Stomach (tissue), 9 donors: ENCODE results near the gene FAP. TPM values are rescaled to one million over a fixed set of nuclear protein-coding genes. Genes with fewer than 3 reads are reported as not detected.

Experiments
- DNase-seq, 2 donors: peaks; one replicate each; pipeline versions ENCODE4 v3.0.0 to v3.0.0-alpha.2; 2013 to 2019
- H3K27ac ChIP-seq, 5 donors: fragments of 200-600 bp in 4 of 5; sonication (generic) in 4 of 5; one replicate each; pipeline ENCODE4 v1.5.1; 2013 to 2019; ENCODE audit warnings: mild to moderate bottlenecking in 1 of 5, moderate library complexity in 1 of 5
- H3K27me3 ChIP-seq, 3 donors: fragments of 200-600 bp; sonication (generic); one replicate each; pipeline ENCODE4 v1.5.1; 2017 to 2019; ENCODE audit warnings: mixed run types in 1 of 3
- H3K36me3 ChIP-seq, 4 donors: fragments of 200-600 bp; sonication (generic); 1 replicate in 3 of 4; 2 replicates in 1 of 4; pipeline ENCODE4 v1.5.1; 2016 to 2019
- H3K4me1 ChIP-seq, 4 donors: fragments of 200-600 bp; sonication (generic); one replicate each; pipeline ENCODE4 v1.5.1; 2016 to 2019
- H3K4me3 ChIP-seq, 4 donors: fragments of 200-600 bp; sonication (generic) in 3 of 4; one replicate each; pipeline ENCODE4 v1.5.1; 2016 to 2019; ENCODE audit warnings: mild to moderate bottlenecking in 1 of 4
- H3K9me3 ChIP-seq, 4 donors: fragments of 200-600 bp; sonication (generic); one replicate each; pipeline ENCODE4 v1.5.1; 2016 to 2019
- CTCF ChIP-seq, 7 experiments: fragments of 450-650 bp in 4 of 7; fragments of 200-600 bp in 3 of 7; sonication (generic) in 3 of 7; IDR thresholded peaks; one replicate each; pipeline ENCODE4 v1.5.1; 2016 to 2019; ENCODE audit warnings: antibody characterized with exemption in 7 of 7, control low read depth in 2 of 7, mild to moderate bottlenecking in 1 of 7
- EP300 ChIP-seq: sonication (generic); formaldehyde crosslinking; IDR thresholded peaks from one replicate; pipeline ENCODE4 v1.6.1; 2017; ENCODE audit warnings: antibody characterized with exemption
- POLR2A ChIP-seq, 4 donors: fragments of 450-650 bp; IDR thresholded peaks; one replicate each; pipeline ENCODE4 v1.6.1; 2016; ENCODE audit warnings: antibody characterized with exemption in 4 of 4, control low read depth in 2 of 4, mild to moderate bottlenecking in 1 of 4, moderate library complexity in 1 of 4
- POLR2AphosphoS5 ChIP-seq, 3 donors: sonication (generic); formaldehyde crosslinking; IDR thresholded peaks; one replicate each; pipeline ENCODE4 v1.6.1; 2016; ENCODE audit warnings: antibody characterized with exemption in 3 of 3
- WGBS, 5 donors: extraction: QIAGEN DNeasy Blood & Tissue Kit in 3 of 5; methylation state at CpG; one replicate each; pipeline versions ENCODE4 v1.1.5 to v1.1.7; 2013 to 2018; 5-methylcytosine and 5-hydroxymethylcytosine counted together
- intact Hi-C: fragments of 100-400 bp; cut with DNase I; formaldehyde crosslinking; loops from one replicate; pipeline ENCODE4 v1.15.1; 2023; ENCODE audit warnings: low total_unique reads
- polyA plus RNA-seq, 3 donors: library from polyadenylated mRNA; stranded (reverse); fragments of 200-250 nt; gene quantifications; one replicate each; pipeline ENCODE4 v1.2.3, GENCODE V29; 2013
- total RNA-seq, 5 donors: library from RNA; depleted of rRNA; stranded (reverse); fragments of >200 nt; gene quantifications; one replicate each; pipeline versions ENCODE4 v1.1.0 to v1.2.3, GENCODE V29; 2014 to 2016
- donor health status: healthy with polysubstance abuse.
- donor health status: Bipolar disorder and iron deficiency.
- donor health status: healthy.

The FAP gene
- total and polyA plus RNA-seq, 8 donors: 0.87 to 15.1 (median 3.8) TPM; not detected in 2

DNA sequence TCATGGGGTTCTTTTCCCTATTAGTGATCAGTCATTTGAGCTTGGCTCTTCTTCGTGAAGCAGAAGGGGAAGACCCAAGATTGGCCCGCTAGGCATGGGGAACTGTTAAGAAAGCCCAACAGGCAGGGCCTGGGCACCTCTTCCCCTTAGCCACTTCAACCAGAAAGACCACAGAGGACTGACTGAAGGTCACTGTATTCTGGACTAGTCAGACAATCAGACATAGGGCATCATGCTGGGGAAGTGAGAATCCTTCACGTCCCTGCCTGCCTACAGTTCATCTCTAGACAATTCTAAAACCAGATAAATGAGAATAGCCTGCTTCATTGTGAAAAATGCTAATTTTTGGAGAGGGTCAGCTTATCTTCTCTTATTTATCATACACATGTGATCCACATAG lies 28.1 kb downstream of the FAP start:
- intact Hi-C loops: no loop called here
- Histone ChIP-seq H3K27ac (no peak overlapping the region), H3K27me3 (no peaks in the 10 kb centered on the region), H3K9me3 (no peaks in the 10 kb centered on the region), H3K4me1 (no peaks in the 10 kb centered on the region), H3K4me3 (no peak overlapping the region), H3K36me3 (no peaks in the 10 kb centered on the region)
- WGBS, 5 donors: 80 to 94% (median 87%) methylated on average over 3 of the region's 3 CpGs
- TF ChIP-seq EP300 (no peak), POLR2AphosphoS5 (IDR thresholded peaks at IDR 0.05) (no peak), POLR2A (IDR thresholded peaks at IDR 0.05) (no peak), CTCF (IDR thresholded peaks at IDR 0.05) (no peak)
- no peak for DNase-seq

GRCh38 chr2:162212366-162212765 lies 30.9 kb downstream of the FAP start:
- TF ChIP-seq POLR2A (IDR thresholded peaks at IDR 0.05) (no peak), EP300 (no peak), POLR2AphosphoS5 (IDR thresholded peaks at IDR 0.05) (no peak), CTCF (IDR thresholded peaks at IDR 0.05) (no peak)
- Histone ChIP-seq H3K4me1 (no peaks in the 10 kb centered on the region), H3K36me3 (no peaks in the 10 kb centered on the region), H3K27me3 (no peaks in the 10 kb centered on the region), H3K4me3 (no peak overlapping the region), H3K9me3 (no peaks in the 10 kb centered on the region), H3K27ac (no peak overlapping the region)
- intact Hi-C loops: no loop called here
- 62 to 73% (median 72%) methylated on average over 2 of the region's 2 CpGs for WGBS, 5 donors
- no peak for DNase-seq

DNA sequence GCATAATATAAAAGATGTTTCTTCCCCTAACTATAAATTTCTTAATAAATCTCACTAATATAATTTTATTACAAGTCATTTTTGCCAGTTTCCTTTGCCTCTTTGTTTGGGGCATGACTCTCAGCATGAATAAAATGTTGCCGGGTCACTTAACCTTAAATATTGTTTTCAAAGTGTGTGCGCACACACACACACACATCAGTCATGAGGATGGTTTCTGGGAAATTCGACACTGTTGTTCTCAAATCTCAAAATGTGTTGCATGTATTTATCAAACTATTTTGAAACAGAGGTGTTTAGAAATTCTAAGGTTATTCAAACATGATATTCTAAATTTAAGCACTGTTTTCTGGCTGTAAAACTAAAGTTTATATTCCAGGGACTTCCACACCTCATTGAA lies 31.5 kb downstream of the FAP start:
- TF ChIP-seq EP300: no peak
- no peak for TF ChIP-seq POLR2A (IDR thresholded peaks at IDR 0.05)
- no peak for TF ChIP-seq CTCF (IDR thresholded peaks at IDR 0.05)
- no peak for TF ChIP-seq POLR2AphosphoS5 (IDR thresholded peaks at IDR 0.05)
- no peak for DNase-seq
- WGBS, 5 donors: 74 to 90% (median 83%) methylated on average over 3 of the region's 3 CpGs

GRCh38 chr2:162210385-162210784 lies 32.9 kb downstream of the FAP start:
- TF ChIP-seq POLR2A (IDR thresholded peaks at IDR 0.05): no peak
- no peak for TF ChIP-seq EP300
- no peak for TF ChIP-seq CTCF (IDR thresholded peaks at IDR 0.05)
- no peak for TF ChIP-seq POLR2AphosphoS5 (IDR thresholded peaks at IDR 0.05)
- Histone ChIP-seq H3K27ac (no peak overlapping the region), H3K4me1 (no peaks in the 10 kb centered on the region), H3K9me3 (no peaks in the 10 kb centered on the region), H3K4me3 (no peak overlapping the region), H3K36me3 (no peaks in the 10 kb centered on the region), H3K27me3 (no peaks in the 10 kb centered on the region)
- intact Hi-C loops: no loop called here
- no peak for DNase-seq

More for the DNA sequence above, 31.5 kb downstream of the FAP start:
- Histone ChIP-seq H3K4me1 (no peaks in the 10 kb centered on the region), H3K27ac (no peak overlapping the region), H3K36me3 (no peaks in the 10 kb centered on the region), H3K9me3 (no peaks in the 10 kb centered on the region), H3K27me3 (no peaks in the 10 kb centered on the region), H3K4me3 (no peak overlapping the region)
- intact Hi-C loops: no loop called here
